Activated CD4-positive, alpha-beta memory T cell treated with anti-CD3 and anti-CD28 coated beads, Interleukin-2, amount 10 ng/mL, durations not matched to agents 7 days and 5 days (primary cell): Measurements from ENCODE around the gene SIM2. TPM values are rescaled to one million over a fixed set of nuclear protein-coding genes. Genes with fewer than 3 reads are reported as not detected.

Experiments
- CTCF ChIA-PET: fragments of 350-600 bp; sonication (Branson Sonifier 250); formaldehyde crosslinking; loops from one replicate; lab custom pipeline; 2021; ENCODE audit warnings: antibody characterized with exemption, inconsistent platforms; lab: Charles Lee
- POLR2A ChIA-PET: fragments of 350-600 bp; sonication (Branson Sonifier 250); formaldehyde crosslinking; loops from one replicate; lab custom pipeline; 2021; ENCODE audit warnings: antibody characterized with exemption; lab: Charles Lee
- DNase-seq: peaks from one replicate; pipeline ENCODE4 v3.0.0-alpha.2; 2020
- H3K27ac Mint-ChIP-seq: one replicate; pipeline ENCODE4 v1.8.0; 2021; ENCODE audit warnings: mild to moderate bottlenecking, mixed read lengths
- H3K27me3 Mint-ChIP-seq: one replicate; pipeline ENCODE4 v1.8.0; 2021; ENCODE audit warnings: mixed read lengths
- H3K36me3 Mint-ChIP-seq: one replicate; pipeline ENCODE4 v1.8.0; 2021; ENCODE audit warnings: low read depth, mixed read lengths
- H3K4me1 Mint-ChIP-seq: one replicate; pipeline ENCODE4 v1.8.0; 2021; ENCODE audit warnings: mixed read lengths
- H3K4me3 Mint-ChIP-seq: one replicate; pipeline ENCODE4 v1.8.0; 2021; ENCODE audit warnings: mild to moderate bottlenecking, mixed read lengths
- H3K9me3 Mint-ChIP-seq: one replicate; pipeline ENCODE4 v1.8.0; 2021; ENCODE audit warnings: mixed read lengths
- total RNA-seq, 2 experiments: library from RNA; stranded (reverse); gene quantifications; one replicate each; pipeline ENCODE4 v1.2.3, GENCODE V29; 2021

SIM2 gene
- total RNA-seq, 2 experiments from 2014 or later, result 0.55 to 0.68 TPM

DNA sequence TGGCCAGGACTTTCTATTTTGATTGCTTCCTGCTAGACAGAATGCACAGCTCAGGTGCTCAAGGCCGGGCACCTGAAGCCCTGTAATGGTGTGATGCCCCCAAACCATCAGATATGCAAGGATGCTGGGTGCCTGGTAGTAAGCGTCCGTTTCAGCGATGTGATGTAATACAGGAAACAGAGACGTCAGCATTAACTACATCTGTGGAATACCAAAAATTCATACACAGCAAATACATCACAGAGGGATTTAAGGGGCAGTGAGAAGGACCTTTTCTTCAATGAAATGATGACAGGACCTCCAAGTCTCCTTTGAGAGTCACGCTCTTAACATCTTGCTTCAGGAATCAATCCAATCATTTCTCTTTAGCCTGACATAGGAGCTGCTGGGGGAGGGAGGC is 64.4 kb downstream of the SIM2 start:
- CTCF ChIA-PET, result interaction anchor here (1.2 kb wide), 1 partner anchor 160 kb away, joined by 3 read pairs; no protein-coding TSS in a partner anchor
- H3K27me3 Mint-ChIP-seq, result no peaks in the 10 kb centered on the region
- H3K27ac Mint-ChIP-seq, result no peak overlapping the region
- H3K36me3 Mint-ChIP-seq, result no peaks in the 10 kb centered on the region
- no peaks in the 10 kb centered on the region for H3K4me1 Mint-ChIP-seq
- POLR2A ChIA-PET, result no interaction called here
- no peaks in the 10 kb centered on the region for H3K9me3 Mint-ChIP-seq
- DNase-seq, result no peak
- no peak overlapping the region for H3K4me3 Mint-ChIP-seq

DNA sequence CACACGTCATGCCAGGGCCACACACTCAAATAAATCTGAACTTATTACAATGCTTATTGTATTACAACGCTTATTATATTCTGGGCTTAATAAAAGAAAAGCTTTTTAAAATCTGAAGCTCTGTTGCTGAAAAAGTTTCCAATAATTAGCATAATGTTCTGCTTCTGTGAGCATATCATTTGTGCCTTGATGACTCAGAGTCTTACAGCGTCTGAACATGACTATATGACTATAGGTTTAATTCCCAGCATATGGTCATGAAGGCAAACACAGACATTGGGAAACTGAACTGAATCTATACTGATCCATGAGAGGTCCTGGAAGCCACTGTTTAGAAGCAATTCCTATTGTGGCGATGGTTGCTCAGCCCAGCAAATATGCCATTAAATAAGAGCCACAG is 66.3 kb downstream of the SIM2 start:
- Mint-ChIP-seq H3K27me3 (no peaks in the 10 kb centered on the region), H3K4me1 (no peaks in the 10 kb centered on the region), H3K4me3 (no peak overlapping the region), H3K27ac (no peak overlapping the region), H3K36me3 (no peaks in the 10 kb centered on the region), H3K9me3 (no peaks in the 10 kb centered on the region)
- POLR2A ChIA-PET, result no interaction called here
- CTCF ChIA-PET, result no interaction called here
- DNase-seq, result no peak

DNA sequence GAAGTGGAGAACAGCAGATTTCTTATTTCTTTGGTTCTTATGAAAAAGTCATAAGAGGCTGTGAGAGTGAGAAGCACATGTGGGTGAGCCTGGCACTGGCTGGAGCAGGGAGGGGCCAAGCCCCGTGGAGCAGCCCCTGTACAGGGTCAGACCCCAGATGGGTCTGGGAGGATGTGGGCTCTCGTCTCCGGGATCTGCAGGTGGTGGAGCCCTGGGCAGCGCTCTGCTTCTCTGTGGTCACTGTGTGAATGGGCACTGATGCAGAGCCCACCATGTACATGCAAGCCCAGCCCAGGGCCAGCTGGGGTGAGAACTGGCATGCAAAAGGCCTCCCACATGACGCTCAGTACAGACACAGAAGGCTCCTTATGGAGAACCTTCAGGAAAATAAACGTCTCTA is 67.6 kb downstream of the SIM2 start:
- no peak overlapping the region for H3K4me3 Mint-ChIP-seq
- no peak for DNase-seq
- H3K27me3 Mint-ChIP-seq, result no peaks in the 10 kb centered on the region
- H3K27ac Mint-ChIP-seq, result no peak overlapping the region
- H3K36me3 Mint-ChIP-seq, result no peaks in the 10 kb centered on the region
- H3K4me1 Mint-ChIP-seq, result no peaks in the 10 kb centered on the region
- CTCF ChIA-PET, result no interaction called here
- POLR2A ChIA-PET, result no interaction called here
- no peaks in the 10 kb centered on the region for H3K9me3 Mint-ChIP-seq

DNA sequence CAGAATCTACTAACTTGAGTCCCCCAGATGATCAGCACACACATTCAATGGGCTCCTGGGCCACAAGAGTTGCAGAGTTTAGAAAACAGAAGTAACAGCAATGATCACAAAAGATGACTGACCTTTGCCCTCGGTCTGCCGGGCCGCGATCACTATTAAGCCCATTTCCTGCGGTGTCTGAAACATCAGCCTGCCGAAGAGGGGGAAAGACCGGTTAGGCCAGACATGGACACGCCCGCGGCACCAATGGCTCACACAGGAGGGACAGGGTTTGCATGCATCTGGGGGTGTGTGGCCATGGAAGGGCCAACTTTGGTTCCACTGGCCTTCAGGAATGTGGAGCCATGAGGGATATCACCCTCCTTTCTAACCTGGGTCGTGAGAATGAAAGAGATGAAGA is 68.2 kb downstream of the SIM2 start:
- POLR2A ChIA-PET, result no interaction called here
- H3K27ac Mint-ChIP-seq, result no peak overlapping the region
- no peak overlapping the region for H3K4me3 Mint-ChIP-seq
- no peaks in the 10 kb centered on the region for H3K4me1 Mint-ChIP-seq
- DNase-seq, result no peak
- H3K36me3 Mint-ChIP-seq, result no peaks in the 10 kb centered on the region
- CTCF ChIA-PET, result no interaction called here
- H3K9me3 Mint-ChIP-seq, result no peaks in the 10 kb centered on the region
- H3K27me3 Mint-ChIP-seq, result no peaks in the 10 kb centered on the region

DNA sequence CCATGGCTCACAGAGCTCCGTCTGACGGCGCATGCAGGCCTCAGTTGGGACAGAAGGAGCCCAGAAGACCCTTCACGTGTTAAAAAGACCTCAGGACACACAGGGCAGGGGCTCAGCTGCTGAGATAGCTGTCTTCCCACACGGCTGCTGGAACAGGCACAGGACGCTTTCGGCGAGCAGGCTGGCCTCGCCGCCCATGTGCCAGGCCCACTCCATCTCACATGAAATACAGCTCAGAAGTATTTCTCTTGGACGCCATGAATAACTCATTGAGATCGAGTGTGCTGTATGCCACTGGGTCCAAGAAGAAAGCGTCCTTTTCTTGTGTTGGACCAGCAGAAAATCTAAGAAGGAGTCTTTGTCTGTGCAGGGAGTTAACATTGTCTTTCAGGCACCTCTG is 69.6 kb downstream of the SIM2 start:
- no peak overlapping the region for H3K27ac Mint-ChIP-seq
- no peak for DNase-seq
- no peaks in the 10 kb centered on the region for H3K27me3 Mint-ChIP-seq
- H3K36me3 Mint-ChIP-seq, result no peaks in the 10 kb centered on the region
- no peaks in the 10 kb centered on the region for H3K9me3 Mint-ChIP-seq
- ChIA-PET CTCF (no interaction called here), POLR2A (no interaction called here)
- H3K4me1 Mint-ChIP-seq, result no peaks in the 10 kb centered on the region
- H3K4me3 Mint-ChIP-seq, result no peak overlapping the region

DNA sequence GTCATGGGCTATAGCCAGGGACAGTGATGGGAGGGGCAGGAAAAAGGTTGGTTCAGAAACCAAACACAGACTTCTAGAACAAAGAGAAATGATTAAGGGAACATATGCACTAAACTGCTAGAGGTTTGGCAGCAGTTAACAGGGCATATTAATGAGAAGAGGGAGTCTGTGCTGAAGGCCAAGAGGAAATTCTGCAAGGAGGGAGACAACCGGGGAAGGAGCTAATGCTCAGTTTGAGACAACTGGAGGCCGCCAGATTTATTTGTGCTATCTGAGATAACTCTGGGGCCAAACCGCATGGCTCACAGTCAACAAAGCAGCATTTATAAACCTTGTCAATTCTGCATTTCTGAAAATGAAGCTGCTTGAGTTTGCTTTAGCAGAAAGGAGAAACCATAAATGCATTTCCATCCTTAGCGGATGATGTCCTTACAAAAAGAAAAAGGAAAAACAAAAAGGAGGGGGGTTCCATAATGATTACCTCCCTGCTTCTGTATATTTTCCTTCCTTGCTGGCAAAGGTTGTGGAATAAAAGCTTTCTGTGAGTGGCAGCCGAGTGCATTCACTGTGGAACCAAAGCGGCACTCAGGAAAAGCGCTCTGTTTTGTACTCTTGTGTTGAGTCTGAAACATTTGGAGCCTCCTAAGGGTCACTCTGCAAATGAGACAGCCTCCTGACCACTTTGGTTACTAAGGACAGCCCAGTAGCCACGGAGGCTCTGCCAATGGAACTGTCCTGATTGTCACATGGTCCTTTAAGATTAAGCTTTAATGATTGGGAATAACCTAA is 70.3 kb downstream of the SIM2 start:
- Mint-ChIP-seq H3K9me3 (no peaks in the 10 kb centered on the region), H3K27ac (no peak overlapping the region), H3K36me3 (no peaks in the 10 kb centered on the region), H3K4me1 (no peaks in the 10 kb centered on the region), H3K4me3 (no peak overlapping the region), H3K27me3 (no peaks in the 10 kb centered on the region)
- no peak for DNase-seq
- POLR2A ChIA-PET, result no interaction called here
- CTCF ChIA-PET, result no interaction called here

DNA sequence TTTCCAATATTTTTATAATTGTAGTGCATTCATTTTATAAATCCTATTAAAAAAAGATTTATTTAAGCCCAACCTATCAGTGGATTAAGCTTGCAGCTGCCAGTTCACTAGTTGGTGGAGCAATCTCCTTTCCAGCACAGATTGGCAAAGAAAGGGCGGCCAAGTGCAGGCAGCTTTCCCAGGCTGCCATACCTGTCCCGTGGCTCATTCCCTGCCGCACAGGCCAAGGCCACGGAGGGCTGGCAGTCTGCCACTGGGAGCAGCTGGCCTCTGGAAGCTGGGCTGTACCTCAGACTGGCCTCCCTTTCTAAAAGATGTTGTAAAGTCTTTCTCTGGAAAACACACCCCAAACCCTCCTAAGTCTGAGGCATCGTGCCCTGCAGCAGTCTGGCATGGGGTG is 74.2 kb downstream of the SIM2 start:
- Mint-ChIP-seq H3K27ac (no peak overlapping the region), H3K4me1 (no peaks in the 10 kb centered on the region), H3K27me3 (no peaks in the 10 kb centered on the region), H3K36me3 (no peaks in the 10 kb centered on the region), H3K9me3 (no peaks in the 10 kb centered on the region), H3K4me3 (no peak overlapping the region)
- ChIA-PET POLR2A (no interaction called here), CTCF (interaction anchor here (0.8 kb wide), 1 partner anchor 81 kb away, joined by 3 read pairs; no protein-coding TSS in a partner anchor)
- DNase-seq, result no peak

DNA sequence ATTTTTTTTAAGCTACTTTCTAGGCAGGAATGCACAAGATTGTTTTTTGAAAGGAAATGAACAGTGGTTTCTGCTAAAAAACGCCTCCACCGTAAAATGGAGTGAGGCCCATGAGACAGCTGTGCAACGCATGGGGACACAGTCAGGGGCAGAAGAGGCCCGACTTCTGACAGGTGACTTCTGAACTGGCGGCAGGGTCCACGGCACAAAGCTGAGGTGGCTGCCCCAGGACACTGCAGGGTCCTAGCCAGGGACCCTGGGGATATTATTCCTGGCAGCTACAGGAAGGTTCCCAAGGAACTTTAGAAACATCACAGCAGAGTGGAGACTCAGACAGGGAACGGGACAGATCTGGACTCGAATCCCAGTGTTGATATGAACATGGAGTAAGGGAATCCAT is 75.1 kb downstream of the SIM2 start:
- ChIA-PET CTCF (no interaction called here), POLR2A (no interaction called here)
- H3K27ac Mint-ChIP-seq, result no peak overlapping the region
- H3K4me3 Mint-ChIP-seq, result no peak overlapping the region
- H3K36me3 Mint-ChIP-seq, result no peaks in the 10 kb centered on the region
- H3K9me3 Mint-ChIP-seq, result no peaks in the 10 kb centered on the region
- H3K4me1 Mint-ChIP-seq, result no peaks in the 10 kb centered on the region
- no peak for DNase-seq
- H3K27me3 Mint-ChIP-seq, result no peaks in the 10 kb centered on the region

DNA sequence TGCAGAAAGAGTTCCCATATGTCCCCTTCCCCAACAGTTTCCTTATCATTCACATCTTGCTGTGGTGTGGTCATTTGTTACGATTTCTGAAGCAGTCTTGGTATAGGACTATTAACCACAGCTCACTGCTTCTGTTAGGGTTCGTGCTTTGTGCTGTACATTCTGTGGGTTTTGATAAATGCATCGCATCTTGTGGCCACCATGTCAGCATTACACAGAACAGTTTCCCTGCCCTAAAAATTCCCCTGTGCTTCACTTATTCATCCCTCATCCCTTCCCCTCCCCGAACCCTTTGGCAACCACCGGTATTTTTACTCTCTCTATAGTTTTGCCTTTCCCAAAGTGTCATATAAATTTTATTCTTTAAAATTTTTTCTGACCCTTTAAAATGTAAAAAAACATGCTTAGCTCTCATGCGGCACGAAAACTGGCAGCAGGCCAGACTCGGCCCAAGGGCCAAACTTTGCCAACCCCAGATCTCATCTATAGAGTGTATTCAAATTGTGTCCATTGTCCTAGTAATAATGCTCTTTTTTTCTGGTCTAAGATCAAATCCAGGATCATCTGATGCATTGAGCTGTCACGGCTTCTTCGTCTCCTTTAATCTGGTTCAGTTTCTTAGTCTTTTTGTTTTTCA is 78.2 kb downstream of the SIM2 start:
- no peaks in the 10 kb centered on the region for H3K4me1 Mint-ChIP-seq
- POLR2A ChIA-PET, result interaction anchor here (1.3 kb wide), 1 partner anchor 24 kb away, joined by 3 read pairs; no protein-coding TSS in a partner anchor
- no peaks in the 10 kb centered on the region for H3K36me3 Mint-ChIP-seq
- H3K27ac Mint-ChIP-seq, result no peak overlapping the region
- H3K9me3 Mint-ChIP-seq, result no peaks in the 10 kb centered on the region
- no peak for DNase-seq
- no peaks in the 10 kb centered on the region for H3K27me3 Mint-ChIP-seq
- H3K4me3 Mint-ChIP-seq, result no peak overlapping the region
- CTCF ChIA-PET, result no interaction called here

DNA sequence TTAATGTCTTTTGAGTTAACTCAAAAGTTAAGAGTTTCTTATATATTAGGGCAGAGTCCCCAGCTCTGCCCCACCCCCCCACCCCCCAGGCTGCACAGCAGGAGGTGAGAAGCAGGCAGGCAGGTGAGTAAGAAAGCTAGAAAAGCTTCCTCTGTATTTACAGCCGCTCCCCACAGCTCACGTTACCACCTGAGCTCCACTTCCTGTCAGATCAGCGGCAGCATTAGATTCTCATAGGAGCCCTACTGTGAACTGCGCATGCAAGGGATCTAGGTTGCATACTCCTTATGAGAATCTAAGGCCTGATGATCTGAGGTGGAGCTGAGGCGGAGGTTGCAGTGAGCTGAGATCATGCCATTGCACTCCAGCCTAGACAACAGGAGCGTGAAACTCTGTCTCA is 81.9 kb downstream of the SIM2 start:
- CTCF ChIA-PET, result no interaction called here
- Mint-ChIP-seq H3K4me3 (no peak overlapping the region), H3K9me3 (no peaks in the 10 kb centered on the region), H3K27me3 (no peaks in the 10 kb centered on the region), H3K27ac (no peak overlapping the region), H3K4me1 (no peaks in the 10 kb centered on the region), H3K36me3 (no peaks in the 10 kb centered on the region)
- POLR2A ChIA-PET, result no interaction called here
- no peak for DNase-seq

DNA sequence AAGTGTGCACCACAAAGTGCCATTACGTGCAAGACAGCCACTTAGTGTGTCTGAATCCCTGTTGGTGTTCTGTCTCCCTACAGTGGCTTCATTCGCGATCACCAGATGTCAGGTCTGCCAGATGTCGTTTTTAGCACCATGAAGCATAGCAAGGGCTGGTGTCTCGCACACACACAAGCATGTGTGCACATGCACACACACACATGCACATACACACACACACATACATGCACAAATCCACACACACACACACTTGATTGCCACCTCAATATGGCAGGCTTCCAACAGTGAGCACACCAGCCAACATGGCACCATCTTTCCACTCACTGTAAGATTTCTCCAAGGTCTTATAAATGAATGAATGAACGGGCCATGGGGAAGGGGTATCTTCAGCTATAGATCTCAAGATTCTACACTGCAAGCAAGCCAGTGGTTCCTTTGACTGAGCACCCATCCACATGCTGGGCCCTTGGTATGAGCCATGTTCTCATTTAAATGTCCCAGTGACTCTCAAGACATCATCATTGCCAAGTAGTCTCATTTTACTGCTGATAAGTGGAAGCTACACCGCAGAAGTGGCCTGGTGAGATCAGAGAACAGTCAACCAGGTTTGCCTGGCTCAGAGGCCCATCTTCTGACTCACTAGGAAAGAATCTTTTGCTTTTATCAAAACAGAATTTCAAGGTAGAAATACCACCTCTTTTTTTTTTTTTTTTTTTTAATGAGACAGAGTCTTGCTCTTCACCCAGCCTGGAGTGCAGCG is 84.9 kb downstream of the SIM2 start:
- H3K27me3 Mint-ChIP-seq, result no peaks in the 10 kb centered on the region
- no peaks in the 10 kb centered on the region for H3K36me3 Mint-ChIP-seq
- no peak for DNase-seq
- H3K4me1 Mint-ChIP-seq, result no peaks in the 10 kb centered on the region
- ChIA-PET POLR2A (no interaction called here), CTCF (no interaction called here)
- H3K27ac Mint-ChIP-seq, result no peak overlapping the region
- no peak overlapping the region for H3K4me3 Mint-ChIP-seq
- no peaks in the 10 kb centered on the region for H3K9me3 Mint-ChIP-seq

DNA sequence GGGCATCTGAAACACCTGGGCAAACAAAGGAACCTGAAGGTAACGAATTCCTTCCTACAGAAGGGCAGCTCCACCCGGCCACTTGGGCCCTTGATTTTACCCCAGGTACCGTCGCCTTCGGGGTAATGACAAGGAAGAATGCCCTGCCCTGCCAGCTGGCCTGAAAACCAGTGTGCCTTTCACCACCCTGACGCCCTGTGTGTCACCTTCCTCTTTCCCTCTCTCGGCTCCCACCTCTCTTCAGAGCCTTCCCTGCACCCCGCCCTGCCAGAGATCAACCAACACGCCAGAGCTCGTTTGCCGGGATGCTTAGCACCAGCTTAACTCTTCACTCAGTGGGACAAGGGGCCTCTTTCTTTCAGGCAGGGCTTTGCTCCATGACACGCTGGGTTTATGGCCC is 86.0 kb downstream of the SIM2 start:
- Mint-ChIP-seq H3K4me3 (no peak overlapping the region), H3K27ac (no peak overlapping the region), H3K9me3 (no peaks in the 10 kb centered on the region), H3K36me3 (no peaks in the 10 kb centered on the region), H3K4me1 (no peaks in the 10 kb centered on the region), H3K27me3 (no peaks in the 10 kb centered on the region)
- DNase-seq, result no peak
- ChIA-PET CTCF (no interaction called here), POLR2A (no interaction called here)

DNA sequence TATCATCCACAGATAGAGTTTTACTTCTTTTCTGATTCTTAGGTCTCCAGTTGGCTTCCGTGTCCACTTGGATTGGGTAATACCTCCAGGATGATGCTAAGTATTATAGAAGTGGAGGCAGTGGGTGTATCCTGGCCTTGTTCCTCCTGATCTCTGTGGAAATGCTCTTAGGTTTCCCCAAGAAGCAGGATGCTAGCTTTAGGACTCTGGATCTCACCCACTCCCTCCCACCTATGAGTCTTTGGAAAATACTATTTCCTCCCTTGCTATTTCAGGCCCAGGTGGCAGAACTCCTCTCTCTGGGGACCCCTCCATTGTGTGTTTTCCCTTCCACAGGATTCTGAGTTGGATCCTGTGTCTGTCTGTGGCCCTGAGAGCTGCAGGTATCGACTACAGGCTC is 86.7 kb downstream of the SIM2 start:
- Mint-ChIP-seq H3K27ac (no peak overlapping the region), H3K4me3 (no peak overlapping the region), H3K36me3 (no peaks in the 10 kb centered on the region), H3K27me3 (no peaks in the 10 kb centered on the region), H3K4me1 (no peaks in the 10 kb centered on the region), H3K9me3 (no peaks in the 10 kb centered on the region)
- CTCF ChIA-PET, result no interaction called here
- DNase-seq, result no peak
- POLR2A ChIA-PET, result no interaction called here
